Fibroblast of skin of right quadriceps (primary cell): Measurements from ENCODE around the gene TNFRSF14.
"Not testable (repeated sequence)": the region's sequence is repeated elsewhere in the genome, so short reads cannot be mapped to it uniquely, and the experiment has no call there.

Experiments used
- DNase-seq: peaks from one replicate; pipeline ENCODE4 v3.0.0-alpha.2; 2013

TNFRSF14 gene

GRCh38 chr1:2569060-2569459 lies 12.9 kb downstream of the TNFRSF14 start:
- DNase-seq: no peak

DNA sequence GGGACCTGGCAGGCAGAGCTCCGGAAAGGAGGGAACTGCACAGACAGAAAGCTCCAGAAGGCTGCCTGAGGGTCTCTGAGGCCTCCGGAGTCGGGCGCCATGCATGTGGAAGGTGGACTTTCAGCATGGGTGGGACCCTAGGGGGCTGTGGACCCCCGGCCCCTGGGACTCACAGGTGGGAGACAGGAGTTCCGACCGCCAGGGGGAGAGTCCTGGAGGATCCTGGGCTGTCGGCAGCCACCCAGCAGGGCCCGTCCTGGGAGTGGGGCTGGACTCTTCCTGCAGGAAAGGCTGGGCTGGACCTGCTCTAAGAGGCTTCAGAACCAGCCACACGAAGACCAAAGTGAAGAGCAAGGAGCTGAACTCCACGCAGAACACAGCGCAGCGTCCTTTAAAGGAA lies 13.5 kb downstream of the TNFRSF14 start:
- DNase-seq: not testable (repeated sequence)

GRCh38 chr1:2570332-2570731 lies 14.2 kb downstream of the TNFRSF14 start:
- no peak for DNase-seq

- DNase-seq: no peak
These were observed 15.2 kb downstream of the TNFRSF14 start for GRCh38 chr1:2571348-2571747.

- no peak for DNase-seq
These were observed 17.2 kb downstream of the TNFRSF14 start for GRCh38 chr1:2573250-2573920.

- DNase-seq: no peak
These were observed 18.2 kb downstream of the TNFRSF14 start for GRCh38 chr1:2574350-2574749.

DNA sequence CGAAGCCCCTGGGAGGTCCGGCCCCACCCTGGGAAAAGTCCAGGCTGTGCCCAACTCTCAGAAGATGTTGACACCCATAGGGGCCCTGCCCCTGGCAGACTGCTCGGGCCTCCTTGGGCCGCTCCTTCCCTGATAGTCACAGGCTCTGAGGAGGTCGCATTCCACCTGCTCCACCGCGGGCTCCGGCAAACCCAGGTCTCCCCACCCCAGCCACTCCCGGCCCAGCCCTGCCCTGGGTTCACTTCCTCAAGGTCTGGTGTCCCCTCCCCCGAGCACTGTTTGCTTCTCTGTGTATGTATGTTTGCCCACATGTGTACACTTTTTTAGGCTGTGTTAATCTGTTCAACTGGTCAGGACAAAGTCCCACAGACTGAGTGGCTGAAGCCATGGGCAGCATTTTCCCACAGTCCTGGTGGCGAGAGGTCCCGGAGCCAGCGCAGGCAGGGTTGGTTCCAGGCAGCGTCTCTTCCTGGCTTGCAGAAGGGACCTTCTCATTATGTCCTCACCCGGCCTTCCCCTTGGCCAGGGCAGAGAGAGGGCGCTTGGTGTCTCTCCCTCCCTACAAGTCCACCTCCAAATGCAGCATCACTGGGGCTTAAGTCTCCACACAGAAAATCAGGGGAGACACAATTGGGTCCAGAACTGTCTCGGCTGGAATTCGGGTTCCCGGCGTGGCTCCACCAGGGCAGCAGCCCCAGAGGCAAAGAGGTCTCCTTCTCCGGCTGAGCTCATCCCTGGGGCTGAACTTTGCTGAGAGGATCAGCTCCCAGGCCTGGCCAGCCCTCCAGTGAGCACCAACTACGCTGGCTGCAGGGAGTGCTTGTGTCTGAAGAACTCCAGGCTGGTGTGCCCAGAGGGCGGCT lies 19.9 kb downstream of the TNFRSF14 start:
- DNase-seq: no peak

- DNase-seq: not testable (repeated sequence)
These were observed 21.4 kb downstream of the TNFRSF14 start for GRCh38 chr1:2577565-2578075.

DNA sequence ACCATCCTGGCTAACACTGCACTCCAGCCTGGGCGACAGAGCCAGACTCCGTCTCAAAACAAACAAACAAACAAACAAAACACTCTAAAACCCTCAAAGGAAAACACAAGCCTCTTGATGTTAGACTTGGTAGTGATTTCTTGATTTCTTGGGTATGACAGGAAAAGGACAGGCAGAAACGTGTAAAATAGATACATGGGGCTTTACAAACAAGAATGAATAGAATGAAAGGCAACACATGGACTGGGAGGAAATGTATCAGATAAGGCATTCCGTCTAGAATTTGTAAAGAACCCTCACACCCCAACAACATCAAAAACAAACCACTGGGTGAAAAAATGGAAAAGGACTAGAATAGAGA lies 22.6 kb downstream of the TNFRSF14 start:
- no peak for DNase-seq

GRCh38 chr1:2580691-2581090 lies 24.5 kb downstream of the TNFRSF14 start:
- DNase-seq: no peak

- DNase-seq: no peak
These were observed 26.2 kb downstream of the TNFRSF14 start for GRCh38 chr1:2582391-2582790.

DNA sequence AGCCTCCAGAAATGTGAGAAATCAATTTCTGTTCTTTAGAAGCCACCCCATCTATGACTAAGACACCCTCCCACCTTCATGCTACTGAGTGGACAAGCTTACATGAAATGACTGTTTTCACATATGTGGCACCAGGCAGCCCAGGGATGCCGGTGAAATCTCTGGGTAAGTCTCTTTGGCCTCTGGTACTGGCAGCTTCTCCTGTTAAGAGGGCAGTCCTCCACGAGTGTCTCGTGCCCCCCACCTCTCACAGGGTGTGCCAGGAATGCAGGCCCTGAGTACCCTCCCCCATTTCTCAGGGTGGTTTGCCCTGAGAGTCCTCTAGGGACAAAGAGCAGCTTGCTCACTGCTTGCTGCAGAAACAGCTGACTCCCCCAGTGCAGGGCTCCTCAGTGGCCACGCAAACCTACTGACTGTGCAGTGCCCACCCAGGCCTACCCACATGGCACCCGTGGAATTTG lies 27.2 kb downstream of the TNFRSF14 start:
- no peak for DNase-seq

DNA sequence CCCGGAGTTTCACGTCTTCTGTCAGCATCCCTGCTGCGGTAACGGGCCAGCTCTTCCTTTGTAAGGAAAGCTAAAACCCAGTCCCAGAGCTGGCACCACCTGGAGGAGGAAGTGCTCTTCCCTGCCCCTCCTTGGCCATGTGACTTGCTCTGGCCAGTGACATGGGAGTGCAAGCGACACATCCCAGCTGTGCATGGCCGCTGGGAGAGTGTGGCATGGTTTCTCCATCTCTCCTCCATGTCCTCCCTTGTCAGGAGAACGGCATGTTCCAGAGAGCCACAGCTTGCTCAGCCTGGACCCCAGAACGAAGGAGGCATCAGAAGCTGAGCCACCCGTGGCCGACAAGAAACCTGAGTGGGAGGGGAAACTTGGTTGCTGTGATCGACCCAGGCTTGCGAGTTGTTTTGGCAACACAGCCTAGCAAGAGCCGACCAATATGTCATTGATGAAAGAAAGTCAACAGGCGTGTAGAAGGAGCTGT lies 27.7 kb downstream of the TNFRSF14 start:
- no peak for DNase-seq

DNA sequence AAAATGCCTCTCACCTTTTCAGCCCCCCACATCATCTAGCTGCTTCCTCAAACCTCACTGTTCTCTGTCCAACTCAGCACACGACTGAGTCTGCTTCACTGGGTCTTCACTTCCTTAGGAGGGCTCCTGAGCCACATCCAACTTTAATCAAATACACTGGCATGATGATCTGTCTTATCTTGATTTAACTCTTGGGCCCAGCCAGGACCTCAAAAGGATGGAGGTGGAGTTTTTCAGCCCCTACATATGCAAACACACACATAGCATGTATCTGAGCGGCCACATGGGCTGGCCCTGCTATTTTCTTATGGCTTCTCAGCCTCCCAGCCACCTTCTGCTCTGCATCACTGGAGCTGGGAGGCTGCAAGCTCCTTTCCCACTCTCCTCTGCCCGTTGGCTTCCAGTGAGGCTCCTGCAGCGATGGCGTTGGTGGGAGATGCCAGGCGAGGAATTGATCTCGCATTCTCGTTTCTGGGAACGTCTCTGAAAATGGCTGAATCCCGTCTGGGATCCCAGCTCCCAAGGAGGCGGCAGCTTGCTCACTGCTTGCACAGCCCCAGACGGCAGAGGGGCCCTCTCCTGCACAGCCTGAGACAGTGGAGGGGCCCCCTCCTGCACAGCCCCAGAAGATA lies 28.6 kb downstream of the TNFRSF14 start:
- DNase-seq: no peak

- peak; percentile 38 for DNase-seq
These were observed 29.3 kb downstream of the TNFRSF14 start for GRCh38 chr1:2585318-2586092.

GRCh38 chr1:2586154-2587070 lies 30.2 kb downstream of the TNFRSF14 start, which contains the start of gene PRXL2B:
Gene PRXL2B, plus strand, starts transcription at chr1:2586777. Its CDS starts 109 bp downstream, at chr1:2586886.
- peak; percentile 99 for DNase-seq

GRCh38 chr1:2587071-2587859 lies 31.1 kb downstream of the TNFRSF14 start:
- peak; percentile 9 for DNase-seq

GRCh38 chr1:2587860-2588571 lies 31.8 kb downstream of the TNFRSF14 start:
- DNase-seq: no peak

GRCh38 chr1:2588661-2589430 lies 32.7 kb downstream of the TNFRSF14 start:
- no peak for DNase-seq
